Middle frontal gyrus (tissue), 1 donor: ENCODE measurements around the gene SLC35B3.
A peak's percentile ranks its signal among the peaks of the same experiment; 100 is the strongest.
"Not testable (repeated sequence)": the region's sequence is repeated elsewhere in the genome, so short reads cannot be mapped to it uniquely, and the experiment has no call there.

ENCODE experiments used
- DNase-seq: peaks from one replicate; pipeline ENCODE4 v3.0.0-alpha.2; 2015; ENCODE audit warnings: low spot score; ENCODE audit errors: extremely low spot score

The SLC35B3 gene

GRCh38 chr6:8435093-8435844, at the start of gene SLC35B3:
SLC35B3 (minus strand) TSS chr6:8435545.
- DNase-seq, result peak; percentile 93

GRCh38 chr6:8483650-8484049, 48.3 kb upstream of the SLC35B3 start:
- no peak for DNase-seq

- no peak for DNase-seq
These were observed 46.4 kb upstream of the SLC35B3 start for GRCh38 chr6:8481727-8482126.

GRCh38 chr6:8478418-8478817, 43.1 kb upstream of the SLC35B3 start:
- DNase-seq, result no peak

GRCh38 chr6:8476656-8477055, 41.3 kb upstream of the SLC35B3 start:
- no peak for DNase-seq

- DNase-seq, result no peak
These were observed 33.4 kb upstream of the SLC35B3 start for GRCh38 chr6:8468552-8469356.

GRCh38 chr6:8462694-8463093, 27.3 kb upstream of the SLC35B3 start:
- no peak for DNase-seq

- no peak for DNase-seq
These were observed 26.8 kb upstream of the SLC35B3 start for GRCh38 chr6:8462169-8462568.

- DNase-seq, result no peak
These were observed 11.0 kb upstream of the SLC35B3 start for GRCh38 chr6:8446391-8446790.

- not testable (repeated sequence) for DNase-seq
These were observed 10.6 kb upstream of the SLC35B3 start for GRCh38 chr6:8445930-8446329.

GRCh38 chr6:8442150-8442549, 6.8 kb upstream of the SLC35B3 start:
- DNase-seq, result no peak

GRCh38 chr6:8441452-8441851, 6.1 kb upstream of the SLC35B3 start:
- no peak for DNase-seq

GRCh38 chr6:8439601-8440268, 4.4 kb upstream of the SLC35B3 start:
- DNase-seq, result no peak

GRCh38 chr6:8437813-8438212, 2.5 kb upstream of the SLC35B3 start:
- DNase-seq, result no peak

- no peak for DNase-seq
These were observed 1.6 kb upstream of the SLC35B3 start for GRCh38 chr6:8436966-8437365.

- no peak for DNase-seq
These were observed 462 bp upstream of the SLC35B3 start for GRCh38 chr6:8435845-8436168.

GRCh38 chr6:8434727-8435092, 635 bp downstream of the SLC35B3 start:
- DNase-seq, result no peak

GRCh38 chr6:8432614-8433013, 2.7 kb downstream of the SLC35B3 start:
- no peak for DNase-seq

- no peak for DNase-seq
These were observed 5.5 kb downstream of the SLC35B3 start for GRCh38 chr6:8429821-8430220.

- not testable (repeated sequence) for DNase-seq
These were observed 8.8 kb downstream of the SLC35B3 start for GRCh38 chr6:8426544-8426943.

- DNase-seq, result no peak
These were observed 15.2 kb downstream of the SLC35B3 start for GRCh38 chr6:8420031-8420588.

- no peak for DNase-seq
These were observed 19.4 kb downstream of the SLC35B3 start for GRCh38 chr6:8415913-8416312.
